Measurements from ENCODE around the gene CARMIL1.

CARMIL1 gene

DNA sequence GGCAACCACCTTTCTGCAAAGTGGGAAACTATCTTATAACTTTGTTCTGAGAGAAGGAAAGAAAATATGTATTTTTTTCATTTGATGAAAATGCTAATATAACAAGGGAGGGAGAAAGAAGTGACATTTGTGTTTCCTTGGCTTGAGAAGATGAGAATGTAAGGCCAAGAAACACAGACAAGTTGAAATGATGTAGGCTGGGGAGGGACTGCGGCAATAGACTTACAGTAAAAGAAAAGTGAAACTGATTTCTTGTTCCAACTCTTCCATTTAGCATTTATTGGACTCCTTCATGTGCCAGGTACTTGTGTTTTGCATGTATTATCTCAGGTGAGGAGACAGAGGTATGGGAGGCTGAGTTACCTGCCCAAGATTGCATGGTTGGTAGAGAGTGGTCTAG, 130.9 kb downstream of the CARMIL1 start:
- H3K4me3 ChIP-seq (ENCODE audit: low read depth, low read length) = no peak overlapping the region
- TF ChIP-seq CTCF (IDR thresholded peaks at IDR 0.05; ENCODE audit: insufficient read depth, low read length, missing control alignments) = no peak
- CTCF ChIA-PET = no interaction called here
- DNase-seq (ENCODE audit: low read depth, low spot score) = no peak
- POLR2A ChIA-PET = no interaction called here

- H3K4me3 ChIP-seq (ENCODE audit: low read depth, low read length) = no peak overlapping the region
- ChIA-PET CTCF (no interaction called here), POLR2A (no interaction called here)
- TF ChIP-seq CTCF (IDR thresholded peaks at IDR 0.05; ENCODE audit: insufficient read depth, low read length, missing control alignments) = no peak
- no peak for DNase-seq (ENCODE audit: low read depth, low spot score)
Observed at GRCh38 chr6:25411316-25411950, 132.3 kb downstream of the CARMIL1 start.

DNA sequence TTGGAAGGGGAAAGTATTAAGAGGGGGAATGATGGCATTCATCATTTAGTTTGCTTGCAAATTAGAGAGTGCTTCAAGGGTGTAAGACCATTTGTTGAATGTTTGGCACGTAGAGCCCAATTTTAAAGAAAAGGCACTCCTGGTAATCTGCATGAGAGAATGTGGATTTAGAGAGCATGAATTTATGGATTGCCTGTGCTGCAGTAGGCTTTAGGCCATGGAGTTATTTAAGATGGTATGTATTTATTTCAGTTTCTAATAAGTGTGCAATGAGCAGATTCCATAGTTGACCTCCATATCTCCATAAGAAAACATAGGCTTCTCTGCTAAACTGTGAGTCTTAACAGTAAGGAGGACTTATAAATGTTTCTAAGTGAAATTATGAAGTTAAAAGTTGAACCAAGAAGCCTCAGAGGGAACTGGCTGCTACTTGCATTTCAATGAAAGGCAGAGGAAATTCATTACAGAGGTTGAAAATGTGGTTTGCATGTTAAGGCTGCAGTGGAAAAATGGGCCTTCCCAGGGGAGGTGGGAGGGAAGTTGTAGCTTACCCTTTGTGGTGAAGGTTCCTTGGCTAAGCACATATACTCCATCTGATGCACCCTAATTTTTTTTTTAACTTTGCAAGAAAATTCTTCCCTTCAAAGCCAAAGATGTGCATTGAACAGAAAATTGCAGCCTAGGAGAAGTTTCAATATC, 134.2 kb downstream of the CARMIL1 start:
- CTCF ChIA-PET = interaction anchor here (1.3 kb wide), 1 partner anchor 12 kb away, joined by 4 read pairs; no protein-coding TSS in a partner anchor
- no peak for DNase-seq (ENCODE audit: low read depth, low spot score)
- POLR2A ChIA-PET = no interaction called here
- H3K4me3 ChIP-seq (ENCODE audit: low read depth, low read length) = no peak overlapping the region
- no peak for TF ChIP-seq CTCF (IDR thresholded peaks at IDR 0.05; ENCODE audit: insufficient read depth, low read length, missing control alignments)

GRCh38 chr6:25414168-25414567, 135.0 kb downstream of the CARMIL1 start:
- H3K4me3 ChIP-seq (ENCODE audit: low read depth, low read length) = no peak overlapping the region
- CTCF ChIA-PET = no interaction called here
- DNase-seq (ENCODE audit: low read depth, low spot score) = no peak
- POLR2A ChIA-PET = no interaction called here
- no peak for TF ChIP-seq CTCF (IDR thresholded peaks at IDR 0.05; ENCODE audit: insufficient read depth, low read length, missing control alignments)

DNA sequence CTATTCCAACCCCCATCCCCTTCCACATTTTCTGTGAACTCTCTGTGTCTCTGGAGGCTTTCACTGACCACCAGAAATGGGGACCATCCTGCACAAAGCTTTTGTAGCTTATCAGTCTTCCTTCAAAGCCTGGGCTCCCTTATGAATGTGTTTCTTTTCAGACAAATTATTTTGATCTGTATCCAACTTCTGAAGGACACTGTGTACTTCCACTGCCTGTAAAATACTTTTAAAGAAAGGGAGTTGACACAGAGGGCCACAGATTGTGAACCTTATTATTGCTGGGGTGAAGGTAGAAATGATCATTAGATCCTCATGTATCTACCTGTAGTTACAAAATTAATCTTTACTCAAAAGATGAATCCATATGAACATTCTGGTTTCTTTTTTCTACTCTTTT, 135.6 kb downstream of the CARMIL1 start:
- TF ChIP-seq CTCF (IDR thresholded peaks at IDR 0.05; ENCODE audit: insufficient read depth, low read length, missing control alignments) = no peak
- POLR2A ChIA-PET = no interaction called here
- CTCF ChIA-PET = no interaction called here
- DNase-seq (ENCODE audit: low read depth, low spot score) = no peak
- no peak overlapping the region for H3K4me3 ChIP-seq (ENCODE audit: low read depth, low read length)

- TF ChIP-seq CTCF (IDR thresholded peaks at IDR 0.05; ENCODE audit: insufficient read depth, low read length, missing control alignments) = no peak
- no peak for DNase-seq (ENCODE audit: low read depth, low spot score)
- ChIA-PET POLR2A (no interaction called here), CTCF (no interaction called here)
- H3K4me3 ChIP-seq (ENCODE audit: low read depth, low read length) = no peak overlapping the region
Observed at GRCh38 chr6:25415274-25415673, 136.1 kb downstream of the CARMIL1 start.

Data from AG04449 (cell line).